Head of caudate nucleus (tissue), 42 donors: ENCODE measurements around the gene FNDC10.
"Not testable (repeated sequence)": the region's sequence is repeated elsewhere in the genome, so short reads cannot be mapped to it uniquely, and the experiment has no call there.

Experiments
- DNase-seq, 42 donors: peaks; one replicate each; pipeline versions ENCODE4 v3.0.0 to v3.0.0-alpha.2; 2020 to 2021; ENCODE audit warnings: mixed read lengths in 7 of 42
- intact Hi-C: fragments of 100-400 bp; cut with DNase I; formaldehyde crosslinking; loops from one replicate; pipeline ENCODE4 v1.15.0; 2022

The FNDC10 gene

DNA sequence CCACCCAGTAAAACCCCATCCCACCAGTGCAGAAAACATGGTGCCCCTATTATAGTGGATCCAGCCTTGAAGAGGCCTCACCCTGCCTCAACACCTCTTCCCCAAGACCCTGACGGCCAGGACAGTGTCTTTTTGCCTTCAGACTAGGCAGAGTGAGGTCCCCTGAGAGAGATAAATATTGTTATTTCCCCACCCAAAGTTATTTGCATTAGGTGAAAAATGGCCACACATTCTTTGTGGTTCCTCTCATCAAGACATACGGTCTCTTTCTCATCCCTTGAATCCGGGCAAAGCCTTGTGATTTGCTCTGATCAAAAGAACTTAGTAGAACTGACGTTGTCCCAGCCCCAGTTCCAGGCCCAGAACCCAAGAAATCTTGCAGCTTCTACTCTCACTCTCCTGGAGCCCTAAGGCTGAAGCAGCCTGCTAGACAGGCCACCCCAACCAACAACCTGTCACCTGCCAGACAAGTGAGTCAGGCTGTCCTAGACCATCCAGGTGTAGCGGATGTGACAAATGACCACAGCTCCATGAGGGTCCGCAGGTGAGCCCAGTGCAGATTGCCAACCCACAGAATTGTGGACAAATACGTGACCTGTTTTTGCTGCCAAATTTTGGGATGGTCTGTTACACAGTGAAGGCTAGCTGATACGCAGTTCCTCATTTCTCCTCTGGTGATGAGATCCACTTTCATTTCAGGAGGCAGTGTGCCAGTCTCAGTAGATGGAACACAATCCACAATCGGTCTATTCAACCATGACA, 17.2 kb downstream of the FNDC10 start:
- DNase-seq: no peak
- intact Hi-C loops: no loop called here

- no peak for DNase-seq
- intact Hi-C loops: loop anchor here (5.0 kb wide), 1 partner anchor 39 kb away; the partner anchor contains the start of gene MIB2
Measured at GRCh38 chr1:1578371-1578940, 21.5 kb downstream of the FNDC10 start.

GRCh38 chr1:1577367-1578011, 22.4 kb downstream of the FNDC10 start:
- intact Hi-C loops: loop anchor here (5.0 kb wide), 1 partner anchor 40 kb away; the partner anchor contains the start of gene MIB2
- no peak for DNase-seq

GRCh38 chr1:1574721-1575537, 25.0 kb downstream of the FNDC10 start, which contains the start of gene SSU72:
SSU72 (minus strand) TSS chr1:1574863; CDS start chr1:1574557, 306 bp downstream.
- peak; percentile 79 to 97 (median 92) for DNase-seq
- intact Hi-C loops: loop anchor here (5.0 kb wide), 1 partner anchor 42 kb away; the partner anchor contains the start of gene MIB2

DNA sequence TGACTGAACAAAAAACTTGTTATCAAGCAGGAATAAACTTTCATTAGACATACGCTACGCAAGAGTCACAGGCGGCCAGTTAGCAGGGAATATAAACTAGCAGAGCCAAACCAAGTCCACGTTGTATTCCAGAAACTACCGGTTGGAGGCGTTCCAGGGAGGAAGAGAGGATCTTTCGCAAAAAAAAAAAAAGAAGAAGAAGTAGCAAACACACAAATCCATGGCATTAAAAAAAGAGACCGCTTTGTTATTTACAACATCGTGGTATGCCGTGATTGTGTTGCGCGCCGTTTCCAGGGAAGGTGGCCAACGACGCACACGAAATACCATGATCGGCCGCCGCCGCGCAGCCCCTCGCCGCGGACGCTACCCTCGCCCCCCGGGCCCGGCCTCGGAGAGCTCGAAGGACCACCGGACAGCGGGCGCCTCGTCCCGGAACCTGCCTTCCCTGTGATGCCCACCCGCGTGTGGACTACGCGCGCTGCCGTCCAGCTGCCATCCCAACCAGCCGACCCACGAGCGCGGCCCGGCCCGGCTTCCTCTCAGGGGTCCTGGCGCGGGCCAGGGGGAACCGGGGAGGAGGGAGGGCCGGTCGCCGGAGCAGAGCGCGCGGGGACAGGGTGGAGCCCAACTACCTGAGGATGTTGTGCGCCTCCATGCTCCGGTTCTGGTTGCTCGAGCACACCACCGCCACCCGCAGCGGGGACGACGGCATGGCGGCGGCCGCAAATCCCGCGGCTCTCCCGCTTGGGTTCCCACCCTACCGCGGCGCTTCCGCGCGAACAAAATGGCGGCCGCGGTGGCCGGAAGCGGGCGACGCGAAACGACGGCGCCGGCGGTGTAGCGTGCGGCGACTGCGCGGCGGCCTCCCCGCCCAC, 25.9 kb downstream of the FNDC10 start:
- DNase-seq: peak in 39 of 42 donors; percentile 32 to 81 (median 59)
- intact Hi-C loops: no loop called here

- DNase-seq: no peak
- intact Hi-C loops: no loop called here
Measured at GRCh38 chr1:1569341-1569740, 30.6 kb downstream of the FNDC10 start.

- DNase-seq: no peak
- intact Hi-C loops: no loop called here
Measured at GRCh38 chr1:1567891-1568291, 32.0 kb downstream of the FNDC10 start.

DNA sequence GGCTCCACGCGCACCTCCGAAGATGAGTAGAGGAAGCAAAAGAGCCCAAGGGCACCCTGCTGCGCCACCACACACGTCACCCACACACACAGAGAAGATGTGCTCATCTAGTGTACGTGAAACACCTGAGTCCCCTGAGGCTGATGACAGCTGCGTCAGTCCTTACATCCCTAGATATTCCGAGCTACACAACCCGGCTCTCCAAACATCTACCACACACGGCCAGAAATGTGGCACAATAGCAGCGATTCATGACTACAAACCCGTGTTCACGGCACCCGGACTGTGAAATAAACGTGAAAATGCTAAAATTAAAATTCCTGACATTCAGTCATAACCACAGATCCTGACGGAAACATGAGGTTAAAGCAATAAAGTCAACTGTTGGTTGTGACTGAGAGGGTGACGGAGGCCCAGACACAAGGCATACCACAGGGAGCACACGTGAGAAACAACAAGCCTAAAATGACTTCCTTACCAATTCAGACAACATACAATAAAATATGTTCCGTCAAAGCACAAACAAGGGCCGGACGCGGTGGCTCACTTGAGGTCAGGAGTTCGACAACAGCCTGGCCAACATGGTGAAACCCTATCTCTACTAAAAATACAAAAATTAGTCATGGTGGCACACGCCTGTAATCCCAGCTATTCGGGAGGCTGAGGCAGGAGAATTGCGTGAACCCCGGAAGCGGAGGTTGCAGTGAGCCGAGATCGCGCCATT, 32.6 kb downstream of the FNDC10 start:
- intact Hi-C loops: no loop called here
- DNase-seq: peak in 10 of 42 donors; percentile 15 to 57 (median 32)

DNA sequence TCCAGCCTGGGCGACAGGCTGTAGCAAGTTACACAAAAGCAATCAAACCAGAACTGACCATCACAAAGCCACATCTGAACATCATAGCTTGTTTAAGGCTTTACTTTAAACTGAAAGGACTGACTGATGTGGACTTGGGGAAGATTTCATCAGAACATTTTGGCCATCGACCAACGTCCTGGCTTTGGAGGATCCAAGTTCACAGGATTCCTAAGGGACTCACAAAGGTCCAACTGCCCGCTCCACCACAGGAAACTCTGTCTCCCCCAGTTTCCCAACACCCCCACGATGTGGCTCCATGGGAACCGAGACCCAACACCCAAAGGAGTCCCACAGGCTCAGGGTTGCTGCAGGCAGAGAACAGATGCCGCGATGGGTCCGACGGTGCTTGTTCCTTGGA, 34.6 kb downstream of the FNDC10 start:
- no peak for DNase-seq
- intact Hi-C loops: no loop called here

DNA sequence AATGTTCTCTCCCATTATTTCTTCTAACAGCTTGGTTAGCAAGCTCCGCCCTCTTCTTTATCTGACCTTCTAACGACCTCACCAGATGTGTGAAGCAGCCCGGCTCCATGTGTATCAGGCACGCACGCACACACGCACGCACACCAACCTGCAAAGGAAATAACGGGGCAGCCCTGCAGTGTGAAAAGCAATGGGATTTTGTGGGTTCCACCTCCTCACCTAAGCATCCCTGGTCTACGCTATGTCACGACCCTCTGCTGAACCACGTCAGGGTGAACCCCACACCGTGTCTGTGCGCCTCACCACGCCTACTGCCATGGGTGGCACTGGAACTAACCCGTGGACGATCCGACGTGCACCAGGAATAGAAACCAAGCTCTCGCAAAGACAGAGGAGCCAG, 35.7 kb downstream of the FNDC10 start:
- no peak for DNase-seq
- intact Hi-C loops: no loop called here

- intact Hi-C loops: no loop called here
- DNase-seq: no peak
Measured at GRCh38 chr1:1563688-1564087, 36.2 kb downstream of the FNDC10 start.

DNA sequence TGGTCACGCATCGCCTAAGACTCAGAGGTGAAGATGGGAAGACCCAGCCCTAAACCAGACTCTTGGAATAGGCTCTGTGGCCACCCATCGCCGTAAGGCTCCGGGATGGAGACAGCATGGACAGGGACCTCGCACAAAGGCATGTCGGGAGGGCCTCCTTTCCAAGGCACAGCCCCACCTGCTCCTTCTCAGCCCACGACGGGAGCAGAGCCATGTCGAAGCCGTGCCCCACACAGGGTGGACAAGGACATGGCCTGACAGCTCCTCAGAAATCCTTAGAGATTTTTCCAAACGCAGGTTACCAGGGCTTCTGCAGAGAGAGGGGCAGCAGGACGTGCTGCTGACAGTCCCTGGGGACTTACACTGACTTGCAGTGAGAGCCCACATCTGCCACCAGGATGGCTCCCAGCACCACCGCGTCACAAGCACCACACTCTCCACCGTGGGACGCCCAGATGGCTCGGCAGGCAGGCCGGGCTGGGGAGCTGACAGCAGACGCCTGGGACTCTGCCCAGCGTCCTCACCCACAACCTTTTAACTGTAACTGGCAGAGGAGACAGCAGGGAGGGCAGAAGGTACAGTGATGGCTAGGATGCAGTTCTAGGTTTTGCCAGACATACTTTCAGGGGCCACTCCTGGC, 37.3 kb downstream of the FNDC10 start:
- intact Hi-C loops: no loop called here
- no peak for DNase-seq

- DNase-seq: no peak
- intact Hi-C loops: no loop called here
Measured at GRCh38 chr1:1561801-1562470, 38.0 kb downstream of the FNDC10 start.

- intact Hi-C loops: no loop called here
Measured at GRCh38 chr1:1560178-1560577, 39.8 kb downstream of the FNDC10 start.

GRCh38 chr1:1559066-1559465, 40.9 kb downstream of the FNDC10 start:
- intact Hi-C loops: no loop called here
- DNase-seq: no peak

More at GRCh38 chr1:1560178-1560577, 39.8 kb downstream of the FNDC10 start:
- no peak for DNase-seq

DNA sequence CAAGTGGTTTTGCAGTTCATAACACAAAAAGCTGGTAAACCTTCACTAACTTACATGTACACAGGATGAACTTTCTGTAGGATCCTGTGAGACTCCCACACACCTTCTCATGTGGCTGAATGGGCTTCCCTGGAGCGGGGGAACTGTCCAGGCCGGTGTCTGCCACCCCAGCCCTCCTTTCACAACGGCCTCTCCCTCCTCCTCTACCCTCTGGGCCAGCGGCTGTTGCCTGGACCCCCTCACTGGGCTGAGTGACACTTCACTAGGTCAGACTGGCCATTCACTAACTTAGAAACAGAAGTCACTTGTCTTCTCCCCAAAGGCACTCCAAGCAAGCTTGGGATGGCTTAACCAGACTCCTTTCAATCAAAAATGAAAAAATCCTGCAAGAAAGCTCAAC, 41.3 kb downstream of the FNDC10 start:
- intact Hi-C loops: no loop called here
- DNase-seq: no peak

- DNase-seq, intact Hi-C loops: not testable (repeated sequence)
Measured at GRCh38 chr1:1557688-1558087, 42.2 kb downstream of the FNDC10 start.
